SK-N-SH treated with all-trans-retinoic acid at 6 μM for 48 hours (cell line): ENCODE results near the gene HABP4.

Source experiments
- ATAC-seq: fragments of 200-7000 bp; cut with Tn5 transposase; 3 replicates; pipeline ENCODE4 v1.9.1; 2020; ENCODE audit warnings: mild to moderate bottlenecking, moderate library complexity
- ARNTL ChIP-seq: fragments of 450-650 bp; formaldehyde crosslinking; IDR thresholded peaks from 2 replicates; pipeline ENCODE4 v1.5.0; 2020; ENCODE audit warnings: low read depth, mild to moderate bottlenecking, moderate library complexity, borderline replicate concordance
- BACH2 ChIP-seq: fragments of 250-450 bp; sonication (Bioruptor Pico); IDR thresholded peaks from 2 replicates; pipeline ENCODE4 v1.9.0; 2021; ENCODE audit warnings: mild to moderate bottlenecking, borderline replicate concordance
- CREB5 ChIP-seq: fragments of 250-450 bp; sonication (Bioruptor Pico); IDR thresholded peaks from 2 replicates; pipeline ENCODE4 v1.5.1; 2020; ENCODE audit warnings: low read depth, mild to moderate bottlenecking, moderate library complexity
- CSDC2 ChIP-seq: fragments of 250-450 bp; sonication (Bioruptor Pico); IDR thresholded peaks from 2 replicates; pipeline ENCODE4 v1.5.0; 2020; ENCODE audit warnings: mild to moderate bottlenecking, moderate library complexity
- CSRNP3 ChIP-seq: fragments of 250-450 bp; sonication (Bioruptor Pico); IDR thresholded peaks from 2 replicates; pipeline ENCODE4 v1.5.1; 2021; ENCODE audit warnings: mild to moderate bottlenecking, moderate library complexity
- ESRRG ChIP-seq: fragments of 250-450 bp; sonication (Bioruptor Pico); IDR thresholded peaks from 2 replicates; pipeline ENCODE4 v1.6.1; 2021; ENCODE audit warnings: mild to moderate bottlenecking
- GLIS3 ChIP-seq: fragments of 250-450 bp; sonication (Bioruptor Pico); IDR thresholded peaks from 2 replicates; pipeline ENCODE4 v1.5.0; 2020; ENCODE audit warnings: mild to moderate bottlenecking, moderate library complexity
- ISL1 ChIP-seq: fragments of 250-450 bp; sonication (Bioruptor Pico); IDR thresholded peaks from 2 replicates; pipeline ENCODE4 v2.1.2; 2022; ENCODE audit warnings: mild to moderate bottlenecking, moderate library complexity
- OSR1 ChIP-seq: fragments of 250-450 bp; sonication (Bioruptor Pico); IDR thresholded peaks from 2 replicates; pipeline ENCODE4 v1.8.0; 2022; ENCODE audit warnings: moderate library complexity, mild to moderate bottlenecking, inconsistent platforms
- PATZ1 ChIP-seq: fragments of 250-450 bp; sonication (Bioruptor Pico); IDR thresholded peaks from 2 replicates; pipeline ENCODE4 v1.8.0; 2020; ENCODE audit warnings: mild to moderate bottlenecking, moderate library complexity, borderline replicate concordance
- POU6F1 ChIP-seq: fragments of 250-450 bp; sonication (Bioruptor Pico); IDR thresholded peaks from 2 replicates; pipeline ENCODE4 v1.8.0; 2021; ENCODE audit warnings: low read depth, mild to moderate bottlenecking, moderate library complexity, borderline replicate concordance
- PPARA ChIP-seq: fragments of 250-450 bp; sonication (Bioruptor Pico); IDR thresholded peaks from 2 replicates; pipeline ENCODE4 v1.5.0; 2020; ENCODE audit warnings: mild to moderate bottlenecking, borderline replicate concordance
- RARB ChIP-seq: fragments of 250-450 bp; sonication (Bioruptor Pico); IDR thresholded peaks from 2 replicates; pipeline ENCODE4 v1.8.0; 2021; ENCODE audit warnings: mild to moderate bottlenecking, moderate library complexity
- SNAI2 ChIP-seq: fragments of 250-450 bp; sonication (Bioruptor Pico); IDR thresholded peaks from 2 replicates; pipeline ENCODE4 v1.5.0; 2020; ENCODE audit warnings: mild to moderate bottlenecking, moderate library complexity
- TCF4 ChIP-seq: fragments of 250-450 bp; sonication (Bioruptor Pico); IDR thresholded peaks from 2 replicates; pipeline ENCODE4 v1.8.0; 2021; ENCODE audit warnings: mild to moderate bottlenecking, moderate library complexity, borderline replicate concordance
- TOX ChIP-seq: fragments of 250-450 bp; sonication (Bioruptor Pico); IDR thresholded peaks from 2 replicates; pipeline ENCODE4 v1.8.0; 2021; ENCODE audit warnings: mild to moderate bottlenecking, moderate library complexity, borderline replicate concordance
- TSHZ2 ChIP-seq: fragments of 250-450 bp; sonication (Bioruptor Pico); IDR thresholded peaks from 2 replicates; pipeline ENCODE4 v1.5.0; 2020; ENCODE audit warnings: mild to moderate bottlenecking, moderate library complexity
- ZFP3 ChIP-seq: fragments of 250-450 bp; sonication (Bioruptor Pico); IDR thresholded peaks from 2 replicates; pipeline ENCODE4 v1.5.0; 2020; ENCODE audit warnings: mild to moderate bottlenecking, moderate library complexity
- ZNF70 ChIP-seq: fragments of 450-650 bp; formaldehyde crosslinking; IDR thresholded peaks from 2 replicates; pipeline ENCODE4 v1.5.0; 2020; ENCODE audit warnings: mild to moderate bottlenecking, moderate library complexity
- ZNF8 ChIP-seq: fragments of 450-650 bp; formaldehyde crosslinking; IDR thresholded peaks from 2 replicates; pipeline ENCODE4 v1.5.0; 2020; ENCODE audit warnings: mild to moderate bottlenecking, moderate library complexity

Gene HABP4

GRCh38 chr9:96483197-96483596 lies 33.2 kb downstream of the HABP4 start:
- no peak for ATAC-seq
- TF ChIP-seq PPARA (CRISPR knock-in tag) (no peak), ISL1 (CRISPR knock-in tag) (no peak), CSRNP3 (CRISPR knock-in tag) (no peak), RARB (CRISPR knock-in tag) (no peak), CREB5 (CRISPR knock-in tag) (no peak), BACH2 (CRISPR knock-in tag) (no peak), POU6F1 (CRISPR knock-in tag) (no peak), SNAI2 (no peak), TSHZ2 (CRISPR knock-in tag) (no peak), GLIS3 (CRISPR knock-in tag) (no peak), ZFP3 (no peak), OSR1 (CRISPR knock-in tag) (no peak), ESRRG (CRISPR knock-in tag) (no peak), PATZ1 (CRISPR knock-in tag) (no peak), ARNTL (CRISPR knock-in tag) (no peak), ZNF70 (CRISPR knock-in tag) (no peak), TOX (CRISPR knock-in tag) (no peak), ZNF8 (CRISPR knock-in tag) (no peak)

- no peak for ATAC-seq
- no peak for TF ChIP-seq TOX (CRISPR knock-in tag)
- TF ChIP-seq ZNF70 (CRISPR knock-in tag) = no peak
- TF ChIP-seq ISL1 (CRISPR knock-in tag) = no peak
- TF ChIP-seq PATZ1 (CRISPR knock-in tag) = no peak
- no peak for TF ChIP-seq CSDC2
- TF ChIP-seq TCF4 = no peak
- no peak for TF ChIP-seq ZFP3
- TF ChIP-seq PPARA (CRISPR knock-in tag) = no peak
- TF ChIP-seq SNAI2 = no peak
- no peak for TF ChIP-seq ARNTL (CRISPR knock-in tag)
- TF ChIP-seq OSR1 (CRISPR knock-in tag) = no peak
- no peak for TF ChIP-seq GLIS3 (CRISPR knock-in tag)
- no peak for TF ChIP-seq RARB (CRISPR knock-in tag)
- TF ChIP-seq ESRRG (CRISPR knock-in tag) = no peak
Measured at GRCh38 chr9:96483733-96484390, 33.9 kb downstream of the HABP4 start.
